Fibroblast of gingiva (primary cell): Measurements from ENCODE around the gene BNIP3.
"Not testable (repeated sequence)": the region's sequence is repeated elsewhere in the genome, so short reads cannot be mapped to it uniquely, and the experiment has no call there.

Experiments used
- DNase-seq: peaks from one replicate; pipeline ENCODE4 v3.0.0-alpha.2; 2011; ENCODE audit warnings: low read depth

The BNIP3 gene

DNA sequence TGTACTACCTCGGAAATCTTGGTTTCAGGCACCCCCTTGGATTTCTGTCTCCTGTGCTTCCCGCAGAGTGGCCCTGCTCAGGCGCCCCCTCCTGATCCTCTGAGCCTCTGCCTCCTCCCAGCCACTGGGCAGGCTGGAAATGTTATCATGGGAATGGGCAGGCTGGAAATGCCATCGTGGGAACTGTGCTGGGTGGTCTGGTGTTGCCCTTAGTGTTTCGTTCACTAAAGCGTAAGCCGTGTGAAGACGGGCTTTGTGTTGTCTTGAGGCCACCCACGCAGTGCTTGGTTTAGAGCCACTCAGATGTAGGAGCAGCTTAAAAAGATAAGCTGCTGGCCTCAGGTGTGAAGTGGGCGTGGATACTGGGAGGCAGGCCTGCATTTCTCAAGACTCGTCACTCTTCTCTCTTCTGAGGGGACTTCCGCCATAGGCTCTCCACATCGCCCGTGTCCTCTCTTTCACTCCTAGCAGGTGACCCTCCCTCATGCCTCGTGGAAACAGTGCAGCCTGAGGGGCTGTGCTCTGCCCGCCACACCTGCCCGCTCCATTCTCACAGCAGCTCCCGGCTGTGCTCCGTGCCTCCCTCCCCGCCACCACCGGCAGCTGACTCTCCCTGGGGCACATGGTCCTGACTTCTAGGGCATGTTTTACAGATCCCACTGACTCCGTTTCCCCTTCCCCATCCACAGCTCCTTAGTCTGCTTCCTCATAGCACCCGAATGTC lies 52.4 kb downstream of the BNIP3 start:
- DNase-seq, result no peak

DNA sequence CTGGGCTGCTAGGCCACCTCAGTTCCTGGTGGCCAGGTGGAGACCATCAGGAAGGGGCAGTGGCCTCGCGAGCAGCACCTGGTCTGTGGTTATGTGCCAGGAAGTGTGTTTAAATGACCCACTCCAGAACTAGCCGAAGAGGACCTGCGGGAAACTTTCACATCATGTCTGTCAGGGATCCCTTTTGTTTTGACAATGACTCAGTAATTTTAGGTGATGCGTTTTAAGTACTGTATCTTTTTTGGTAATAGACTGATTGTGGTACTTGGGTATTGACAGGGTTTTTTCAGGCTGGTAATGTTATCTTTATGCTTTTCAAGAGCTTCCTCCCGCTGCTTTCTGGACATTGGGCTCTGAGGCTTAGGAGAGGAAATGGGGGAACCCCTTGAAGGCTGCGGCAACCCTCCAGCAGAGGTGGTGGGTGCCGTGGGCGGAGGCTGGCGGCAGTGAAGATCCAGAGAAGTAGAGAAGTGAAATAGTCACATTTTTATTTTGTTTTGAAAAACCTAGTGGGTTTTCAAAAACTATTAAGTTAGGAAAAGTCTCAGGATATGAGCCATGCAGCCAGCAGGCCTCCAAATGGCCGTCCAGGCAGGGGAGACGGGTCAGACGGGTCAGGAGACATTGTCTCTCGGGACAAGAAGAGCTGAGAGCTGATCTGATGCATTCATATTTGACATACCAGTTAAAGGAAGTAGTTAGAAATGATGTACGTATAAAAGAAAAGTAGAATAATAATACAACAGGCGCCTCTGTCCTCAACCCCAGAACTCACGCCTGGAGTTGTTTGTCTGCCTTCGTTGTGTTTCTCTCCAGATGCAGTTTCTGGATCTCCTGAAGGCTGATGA lies 53.3 kb downstream of the BNIP3 start:
- DNase-seq, result no peak

DNA sequence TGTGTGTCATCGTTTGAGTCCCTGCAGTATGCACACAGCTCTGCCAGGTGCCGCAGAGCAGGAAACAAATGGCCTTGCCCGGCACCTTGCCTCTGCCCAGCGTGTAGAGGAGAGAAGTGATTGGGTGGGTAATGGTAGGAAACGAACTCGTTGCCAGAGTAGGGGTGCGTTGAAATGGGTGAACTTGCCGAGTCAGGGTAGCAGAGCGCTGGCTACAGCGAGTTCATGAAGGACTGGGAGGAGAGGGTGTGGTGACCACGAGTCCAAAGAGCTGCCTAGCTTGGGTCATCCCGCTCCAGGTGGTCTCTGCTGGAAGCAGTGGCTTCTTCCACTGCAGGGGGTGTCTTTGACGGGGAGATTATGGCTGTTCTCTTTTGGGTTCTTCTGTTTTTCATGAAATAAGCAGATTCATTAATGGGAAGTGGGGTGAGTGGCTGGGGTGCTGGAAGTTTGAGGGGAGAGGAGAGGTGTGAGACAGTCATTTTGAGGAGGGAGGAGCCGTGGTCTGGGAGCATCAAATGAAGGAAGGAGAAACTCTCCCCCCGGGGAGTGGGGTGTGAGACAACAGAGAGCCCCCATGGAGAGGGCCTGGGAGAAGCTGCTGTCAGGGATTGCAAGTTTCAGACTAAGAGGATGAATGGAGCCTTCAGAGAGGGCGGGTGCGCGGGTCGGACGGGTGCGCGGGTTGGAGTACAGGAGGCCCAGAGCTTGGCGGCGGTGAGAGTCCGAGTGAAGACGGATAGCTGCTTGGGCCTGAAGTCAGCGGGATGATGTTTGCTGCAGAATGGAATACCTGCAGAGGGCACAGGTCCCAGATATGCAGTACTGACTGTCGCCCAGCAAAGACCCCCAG lies 54.8 kb downstream of the BNIP3 start:
- DNase-seq, result no peak

DNA sequence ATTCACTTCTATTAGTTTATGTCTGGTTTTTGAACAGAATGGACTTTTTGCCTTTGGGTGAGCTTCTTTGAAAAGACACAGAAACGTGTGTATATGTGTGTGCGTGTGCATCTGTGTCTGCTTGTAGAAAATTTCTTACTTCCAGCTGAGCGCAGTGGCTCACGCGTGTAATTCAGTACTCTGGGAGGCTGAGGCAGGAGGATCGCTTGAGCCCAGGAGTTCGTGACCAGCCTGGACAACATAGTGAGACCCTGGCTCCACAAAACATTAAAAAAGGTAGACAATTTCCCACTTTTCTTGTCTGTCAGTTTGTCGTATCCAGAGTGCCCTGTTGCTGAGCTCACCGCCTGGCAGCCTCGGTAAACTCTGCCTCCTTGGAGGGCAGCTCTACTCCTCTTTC lies 55.5 kb downstream of the BNIP3 start:
- DNase-seq, result no peak

DNA sequence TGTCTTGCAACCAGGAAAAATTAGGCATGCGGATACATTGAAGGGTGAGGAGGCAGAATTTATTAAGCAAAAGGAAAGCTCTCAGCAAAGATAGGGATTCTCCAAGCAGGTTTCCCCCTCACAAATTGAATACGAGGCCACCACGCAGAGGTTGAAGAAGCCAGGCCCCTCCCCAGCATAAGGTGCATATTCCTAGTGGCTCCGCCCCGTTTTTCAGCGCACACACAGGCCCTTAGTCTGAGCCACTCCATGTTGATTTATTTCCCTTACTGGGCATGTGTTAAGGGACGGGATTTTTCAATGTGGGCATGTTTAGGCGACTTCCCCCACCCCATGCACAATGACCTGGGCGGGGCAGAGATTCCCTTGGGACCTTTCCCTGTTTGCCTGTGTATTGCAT lies 56.0 kb downstream of the BNIP3 start:
- no peak for DNase-seq

DNA sequence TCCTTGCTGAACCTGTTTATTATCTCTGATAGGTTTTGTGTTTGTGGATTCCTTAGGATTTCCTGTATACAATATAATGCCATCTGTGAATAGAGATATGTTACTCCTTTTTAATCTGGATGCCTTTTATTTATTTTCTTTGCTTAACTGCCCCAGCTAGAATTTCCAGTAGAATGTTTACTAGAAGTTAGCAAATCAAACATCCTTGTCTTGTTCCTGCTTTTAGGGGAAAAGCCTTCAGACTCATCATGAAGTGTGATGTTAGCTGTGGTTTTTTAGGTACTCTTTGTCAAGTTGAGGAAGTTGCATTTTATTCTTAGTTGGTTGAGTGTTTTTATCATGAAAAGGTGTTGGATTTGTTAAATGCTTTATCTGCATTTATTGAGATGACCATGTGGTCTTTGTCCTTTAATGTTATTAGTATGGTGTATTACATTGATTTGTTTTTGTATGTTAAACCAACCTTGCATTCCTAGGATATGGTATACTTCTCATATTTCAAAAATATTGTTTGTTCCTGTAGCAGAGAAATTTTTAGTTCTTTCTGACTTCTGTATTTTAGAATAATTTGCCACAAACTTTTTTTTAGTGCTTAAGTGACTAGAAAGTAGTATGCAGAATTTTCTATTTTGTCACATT lies 56.6 kb downstream of the BNIP3 start:
- DNase-seq, result no peak

DNA sequence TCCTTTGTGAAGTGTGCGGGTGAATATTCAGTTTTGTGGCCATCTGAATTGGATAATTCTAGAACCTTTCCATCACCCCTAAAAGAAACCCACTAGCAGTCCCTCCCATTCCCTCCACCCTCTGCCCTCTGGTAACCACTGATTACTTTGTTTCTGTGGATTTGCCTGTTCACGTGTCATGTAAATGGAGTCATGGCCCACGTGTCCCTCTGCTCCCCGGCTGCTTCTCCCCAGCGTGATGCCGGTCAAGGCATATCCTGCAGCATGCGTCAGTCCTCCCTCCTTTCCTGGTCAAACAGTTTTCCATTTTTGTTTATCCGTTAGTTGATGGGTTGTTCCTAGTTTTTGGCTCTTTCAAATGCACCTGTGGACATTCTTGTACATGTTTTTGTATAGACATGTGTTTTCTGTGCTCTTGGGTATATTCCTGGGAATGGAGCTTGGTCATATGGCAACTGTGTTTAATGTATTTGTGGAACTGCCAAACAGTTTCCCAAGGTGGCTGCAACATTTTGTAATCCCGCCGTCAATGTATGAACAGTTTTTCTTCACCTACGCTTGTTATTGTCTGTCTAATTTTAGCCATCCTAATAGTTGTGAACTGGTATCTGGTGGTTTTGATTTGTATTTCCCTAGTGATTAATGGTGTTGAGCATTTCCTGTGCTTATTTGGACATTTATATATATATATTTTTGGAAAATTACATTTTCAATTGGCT lies 58.5 kb downstream of the BNIP3 start:
- DNase-seq, result no peak

DNA sequence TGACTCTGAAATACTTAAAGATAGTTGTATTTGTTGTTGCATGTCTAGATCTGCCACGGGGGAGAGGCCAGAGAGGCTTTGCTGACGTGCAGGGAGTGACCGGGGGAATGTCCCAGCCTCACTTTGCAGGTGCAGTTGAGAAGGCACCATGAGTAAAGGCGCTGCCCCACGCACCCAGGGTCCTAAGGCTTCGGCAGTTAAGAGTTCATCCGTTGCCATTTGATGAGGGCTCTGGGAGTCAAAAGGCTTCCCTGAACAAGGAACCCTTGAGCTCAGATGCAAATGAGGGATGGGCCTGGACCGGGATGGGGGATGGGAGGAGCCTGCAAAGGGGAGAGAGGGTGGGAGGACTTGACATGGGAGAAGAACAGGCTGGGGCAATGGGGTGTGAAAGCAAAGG lies 60.5 kb downstream of the BNIP3 start:
- DNase-seq, result no peak

DNA sequence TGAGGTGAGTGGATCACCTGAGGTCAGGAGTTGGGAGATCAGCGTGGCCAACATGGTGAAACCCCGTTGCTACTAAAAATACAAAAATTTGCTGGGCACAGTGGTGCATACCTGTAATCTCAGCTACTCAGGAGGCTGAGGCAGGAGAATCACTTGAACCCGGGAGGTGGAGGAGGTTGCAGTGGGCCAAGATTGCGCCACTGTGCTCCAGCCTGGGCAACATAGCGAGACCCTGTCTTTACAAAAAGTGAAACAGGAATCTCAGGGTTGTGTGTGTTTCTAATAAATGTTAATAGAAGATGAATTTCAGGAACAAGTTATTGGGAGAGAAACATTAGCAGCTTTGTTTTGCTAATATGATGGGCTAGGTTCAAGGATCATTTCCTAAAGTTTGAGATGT lies 61.0 kb downstream of the BNIP3 start:
- no peak for DNase-seq

DNA sequence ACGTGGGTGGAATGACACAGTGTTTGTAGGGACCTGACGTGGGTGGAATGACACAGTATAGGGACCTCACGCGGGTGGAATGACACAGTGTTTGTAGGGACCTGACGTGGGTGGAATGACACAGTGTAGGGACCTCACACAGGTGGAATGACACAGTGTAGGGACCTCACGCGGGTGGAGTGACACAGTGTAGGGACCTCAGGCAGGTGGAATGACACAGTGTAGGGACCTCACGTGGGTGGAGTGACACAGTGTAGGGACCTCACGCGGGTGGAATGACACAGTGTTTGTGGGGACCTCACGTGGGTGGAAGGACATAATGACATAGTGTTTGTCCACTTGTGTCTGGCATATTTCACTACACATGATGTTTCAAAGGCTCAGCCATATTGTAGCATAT lies 61.6 kb downstream of the BNIP3 start:
- no peak for DNase-seq

DNA sequence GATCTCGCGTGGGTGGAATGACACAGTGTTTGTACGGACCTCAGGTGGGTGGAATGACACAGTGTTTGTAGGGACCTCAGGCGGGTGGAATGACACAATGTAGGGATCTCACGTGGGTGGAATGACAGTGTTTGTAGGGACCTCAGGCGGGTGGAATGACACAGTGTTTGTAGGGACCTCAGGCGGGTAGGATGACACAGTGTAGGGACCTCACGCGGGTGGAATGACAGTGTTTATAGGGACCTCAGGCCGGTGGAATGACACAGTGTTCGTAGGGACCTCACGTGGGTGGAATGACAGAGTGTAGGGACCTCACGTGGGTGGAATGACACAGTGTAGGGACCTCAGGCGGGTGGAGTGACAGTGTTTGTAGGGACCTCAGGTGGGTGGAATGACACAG lies 62.3 kb downstream of the BNIP3 start:
- not testable (repeated sequence) for DNase-seq
